OCI-LY3 (cell line): ENCODE results near the gene TUBB3.

Experiments
- EZH2phosphoT487 ChIP-seq: fragments of 200-600 bp; shearing (Covaris generic); IDR thresholded peaks from 2 replicates; pipeline ENCODE4 v1.6.1; 2018; ENCODE audit warnings: antibody characterized with exemption, mixed run types, low read depth
- TF ChIP-seq, protein P1 (sequence below): fragments of 200-600, 300-600 bp; sonication (generic); IDR thresholded peaks from 2 replicates; pipeline ENCODE4 v1.5.1; 2014; ENCODE audit warnings: antibody characterized with exemption, low read length, low read depth

DNA sequence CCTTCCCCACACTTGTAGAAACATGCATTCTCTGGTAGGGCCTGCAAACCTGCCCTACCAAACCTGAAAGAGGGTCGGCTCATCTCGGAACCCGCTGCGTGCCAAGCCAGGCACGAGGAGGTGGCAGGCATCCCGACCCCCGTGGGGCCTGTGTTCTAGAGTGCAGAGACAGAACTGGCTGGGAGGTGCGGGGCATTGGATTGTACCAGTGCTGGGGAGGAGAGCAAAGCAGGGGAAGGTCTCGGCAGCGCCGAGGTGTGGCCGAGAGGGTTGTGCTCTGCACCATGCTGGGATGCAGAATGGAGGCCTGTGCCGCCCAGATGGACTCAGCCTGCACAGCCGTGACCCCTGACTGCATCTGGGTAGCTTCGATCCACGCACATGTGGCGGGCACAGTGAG lies 22.3 kb upstream of the TUBB3 start:
- no peak for TF ChIP-seq EZH2phosphoT487
- TF ChIP-seq, protein P1, sequence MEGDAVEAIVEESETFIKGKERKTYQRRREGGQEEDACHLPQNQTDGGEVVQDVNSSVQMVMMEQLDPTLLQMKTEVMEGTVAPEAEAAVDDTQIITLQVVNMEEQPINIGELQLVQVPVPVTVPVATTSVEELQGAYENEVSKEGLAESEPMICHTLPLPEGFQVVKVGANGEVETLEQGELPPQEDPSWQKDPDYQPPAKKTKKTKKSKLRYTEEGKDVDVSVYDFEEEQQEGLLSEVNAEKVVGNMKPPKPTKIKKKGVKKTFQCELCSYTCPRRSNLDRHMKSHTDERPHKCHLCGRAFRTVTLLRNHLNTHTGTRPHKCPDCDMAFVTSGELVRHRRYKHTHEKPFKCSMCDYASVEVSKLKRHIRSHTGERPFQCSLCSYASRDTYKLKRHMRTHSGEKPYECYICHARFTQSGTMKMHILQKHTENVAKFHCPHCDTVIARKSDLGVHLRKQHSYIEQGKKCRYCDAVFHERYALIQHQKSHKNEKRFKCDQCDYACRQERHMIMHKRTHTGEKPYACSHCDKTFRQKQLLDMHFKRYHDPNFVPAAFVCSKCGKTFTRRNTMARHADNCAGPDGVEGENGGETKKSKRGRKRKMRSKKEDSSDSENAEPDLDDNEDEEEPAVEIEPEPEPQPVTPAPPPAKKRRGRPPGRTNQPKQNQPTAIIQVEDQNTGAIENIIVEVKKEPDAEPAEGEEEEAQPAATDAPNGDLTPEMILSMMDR, result no peak
